C4-2B (cell line): Measurements from ENCODE around the gene MSI2.

Experiments used
- ZFX ChIP-seq: fragments of 450-650 bp; IDR thresholded peaks from 2 replicates; pipeline ENCODE4 v1.6.1; 2017
- TF ChIP-seq, protein P1 (sequence below): fragments of 450-650 bp; conservative IDR thresholded peaks from 2 replicates; pipeline ENCODE4 v1.5.1; 2017; ENCODE audit warnings: mild to moderate bottlenecking

DNA sequence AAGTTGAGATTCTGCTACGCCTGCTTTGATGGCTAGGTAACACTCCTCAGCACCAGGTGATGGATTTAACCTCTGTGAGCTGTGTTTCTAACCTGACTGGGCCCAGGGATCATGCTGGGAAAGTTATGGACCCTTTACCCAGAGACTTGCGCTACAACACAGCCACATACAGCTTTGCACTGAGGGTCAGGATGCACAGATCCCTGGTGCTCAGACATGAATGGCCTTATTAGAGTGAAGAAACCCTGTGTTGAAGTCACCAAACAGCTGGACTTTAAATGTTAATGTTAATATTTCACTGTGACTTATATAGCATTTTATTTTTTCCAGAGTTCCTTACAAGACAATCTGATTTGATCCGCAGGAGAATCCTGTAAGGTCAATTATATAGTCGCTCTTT is 114.3 kb downstream of the MSI2 start:
- TF ChIP-seq, protein P1, sequence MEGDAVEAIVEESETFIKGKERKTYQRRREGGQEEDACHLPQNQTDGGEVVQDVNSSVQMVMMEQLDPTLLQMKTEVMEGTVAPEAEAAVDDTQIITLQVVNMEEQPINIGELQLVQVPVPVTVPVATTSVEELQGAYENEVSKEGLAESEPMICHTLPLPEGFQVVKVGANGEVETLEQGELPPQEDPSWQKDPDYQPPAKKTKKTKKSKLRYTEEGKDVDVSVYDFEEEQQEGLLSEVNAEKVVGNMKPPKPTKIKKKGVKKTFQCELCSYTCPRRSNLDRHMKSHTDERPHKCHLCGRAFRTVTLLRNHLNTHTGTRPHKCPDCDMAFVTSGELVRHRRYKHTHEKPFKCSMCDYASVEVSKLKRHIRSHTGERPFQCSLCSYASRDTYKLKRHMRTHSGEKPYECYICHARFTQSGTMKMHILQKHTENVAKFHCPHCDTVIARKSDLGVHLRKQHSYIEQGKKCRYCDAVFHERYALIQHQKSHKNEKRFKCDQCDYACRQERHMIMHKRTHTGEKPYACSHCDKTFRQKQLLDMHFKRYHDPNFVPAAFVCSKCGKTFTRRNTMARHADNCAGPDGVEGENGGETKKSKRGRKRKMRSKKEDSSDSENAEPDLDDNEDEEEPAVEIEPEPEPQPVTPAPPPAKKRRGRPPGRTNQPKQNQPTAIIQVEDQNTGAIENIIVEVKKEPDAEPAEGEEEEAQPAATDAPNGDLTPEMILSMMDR = no peak
- TF ChIP-seq ZFX = no peak
